GM23248 (cell line): ENCODE measurements around the gene PPP1R3G.

Source experiments
- EZH2 ChIP-seq: fragments of 200-600 bp; sonication (generic); IDR thresholded peaks from 2 replicates; pipeline ENCODE4 v1.6.1; 2018; ENCODE audit warnings: antibody characterized with exemption, mild to moderate bottlenecking; ENCODE audit not compliant: insufficient read depth, poor library complexity, severe bottlenecking
- EZH2phosphoT487 ChIP-seq: fragments of 200-600 bp; sonication (generic); IDR thresholded peaks from 2 replicates; pipeline ENCODE4 v1.6.1; 2018; ENCODE audit warnings: antibody characterized with exemption, moderate library complexity, mild to moderate bottlenecking, low read depth; ENCODE audit not compliant: insufficient read depth

GRCh38 chr6:5055118-5055517 is 30.0 kb upstream of the PPP1R3G start:
- TF ChIP-seq EZH2 (no peak), EZH2phosphoT487 (no peak)
